Umbilical cord (tissue), 2 donors: ENCODE results near the gene CDX1. TPM values are rescaled to one million over a fixed set of nuclear protein-coding genes. Genes with fewer than 3 reads are reported as not detected.
A peak's percentile ranks its signal among the peaks of the same experiment; 100 is the strongest.

Source experiments
- DNase-seq: peaks from one replicate; pipeline ENCODE4 v3.0.0-alpha.2; 2015; ENCODE audit warnings: low spot score
- total RNA-seq: library from RNA; depleted of rRNA; stranded (reverse); fragments of >200 nt; gene quantifications from one replicate; pipeline ENCODE4 v1.2.3, GENCODE V29; 2014; ENCODE audit warnings: low replicate concordance; ENCODE audit not compliant: insufficient read depth

The CDX1 gene
- total RNA-seq, 1 donor from 2014 or later, result 2.4 TPM

DNA sequence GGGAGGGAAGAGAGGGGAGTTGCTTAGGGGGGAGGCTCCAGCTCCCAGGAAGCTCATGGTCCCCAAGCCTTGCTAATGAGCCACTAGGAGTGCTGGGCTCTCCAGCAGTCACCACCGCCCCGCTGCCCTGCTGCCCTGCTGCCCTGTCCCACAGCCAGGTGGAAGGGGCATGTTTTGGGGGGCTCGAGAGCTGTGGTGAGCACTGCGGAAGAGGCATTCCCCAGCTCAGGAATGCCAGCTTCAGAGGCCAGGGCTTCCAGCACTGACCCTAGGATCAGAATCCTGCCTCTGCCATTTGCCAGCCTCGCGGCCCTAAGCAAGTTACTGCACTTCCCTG, 40.2 kb downstream of the CDX1 start:
- no peak for DNase-seq

- peak; percentile 34 for DNase-seq
Measured at GRCh38 chr5:150208187-150209098, 41.9 kb downstream of the CDX1 start.

- DNase-seq, result peak; percentile 63
Measured at GRCh38 chr5:150209099-150209635, 42.6 kb downstream of the CDX1 start.

GRCh38 chr5:150210644-150211043, 44.1 kb downstream of the CDX1 start:
- DNase-seq, result no peak

- no peak for DNase-seq
Measured at GRCh38 chr5:150211156-150212030, 44.8 kb downstream of the CDX1 start.

- peak; percentile 89 for DNase-seq
Measured at GRCh38 chr5:150213530-150213929, 47.0 kb downstream of the CDX1 start.

DNA sequence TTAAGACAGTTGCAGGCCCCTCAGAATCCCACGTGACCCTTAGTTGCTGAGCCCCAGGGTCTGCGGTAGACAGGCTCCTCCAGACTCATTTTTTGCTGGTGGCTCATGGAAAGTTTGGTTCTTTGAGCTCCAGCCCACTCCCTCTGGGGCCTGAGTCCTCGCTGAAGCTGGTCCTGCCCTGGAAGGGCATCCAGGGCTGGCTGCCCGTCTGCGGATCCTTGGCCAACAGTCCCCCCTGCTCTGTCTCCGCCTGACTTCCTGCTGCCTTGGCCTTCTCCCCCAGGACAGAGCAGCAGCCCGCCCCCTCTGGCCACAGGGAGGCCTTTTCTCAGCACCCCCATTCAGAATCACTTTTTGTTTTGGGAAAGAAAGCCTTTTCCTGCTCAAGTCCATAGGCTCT, 47.7 kb downstream of the CDX1 start:
- peak; percentile 56 for DNase-seq

DNA sequence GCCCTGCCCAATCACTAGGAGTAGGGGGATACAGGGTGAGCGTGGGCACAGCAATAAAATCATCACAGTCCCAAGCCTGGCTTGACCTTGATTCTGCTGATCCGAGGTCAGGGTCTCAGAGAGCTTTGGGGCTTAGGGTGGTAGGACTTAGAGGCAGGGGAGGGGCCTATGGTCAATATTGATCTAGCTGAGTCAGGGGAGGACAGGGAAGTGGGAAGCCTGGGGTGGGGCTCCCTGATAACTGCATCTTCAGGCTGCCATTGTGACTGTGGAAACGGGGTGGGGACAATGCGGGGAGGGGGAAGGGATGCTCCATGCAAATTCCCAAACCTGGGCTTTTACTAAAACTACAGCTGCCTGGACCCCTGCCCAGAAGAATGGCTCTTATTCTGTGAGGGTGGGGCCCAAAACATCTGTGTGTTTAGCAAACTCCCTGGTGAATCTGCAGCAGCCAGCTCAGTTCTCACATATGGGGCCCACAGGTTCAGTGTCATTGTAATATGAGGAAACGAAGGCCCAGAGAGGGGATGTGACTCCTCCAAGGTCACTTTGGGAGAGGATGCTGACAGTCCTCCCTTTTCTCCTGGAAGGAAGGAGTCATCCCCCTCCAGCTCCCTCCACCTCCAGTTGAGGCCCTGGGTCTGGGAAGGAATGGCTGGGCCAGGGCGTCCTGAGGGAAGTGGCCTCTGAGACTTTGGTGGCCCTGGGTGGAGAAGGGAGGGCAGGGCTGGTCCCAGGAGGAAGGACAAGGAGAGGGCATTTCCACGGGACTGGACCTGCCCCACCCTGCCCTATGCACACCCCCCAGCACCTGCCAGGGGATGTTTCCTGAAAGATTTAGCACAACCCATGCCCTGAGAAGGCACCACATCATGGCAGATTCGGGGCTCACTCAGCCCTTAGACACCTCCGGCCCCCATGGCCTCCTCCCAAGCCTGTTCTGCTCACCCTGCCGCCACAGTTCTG, 49.7 kb downstream of the CDX1 start:
- DNase-seq, result peak; percentile 38

DNA sequence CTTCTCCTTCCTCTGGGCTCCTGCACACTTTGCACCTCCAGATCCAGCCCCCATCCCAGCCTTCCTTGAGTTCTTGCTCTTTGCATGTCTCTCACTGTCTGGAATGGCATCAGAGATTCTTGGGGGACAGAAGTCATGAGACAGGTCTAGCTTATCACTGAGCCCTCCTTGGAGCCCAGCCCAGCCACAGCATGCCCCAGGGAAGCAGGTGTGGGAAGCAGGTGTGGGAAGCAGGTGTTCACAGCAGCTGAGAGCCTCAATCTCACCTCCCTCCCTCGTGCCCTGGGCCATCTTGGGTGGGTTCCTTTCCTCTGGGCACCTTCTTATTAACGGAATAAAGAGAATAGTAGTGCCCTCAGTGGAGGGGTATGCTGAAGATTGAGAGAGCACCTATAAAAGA, 50.5 kb downstream of the CDX1 start:
- no peak for DNase-seq

- peak; percentile 90 for DNase-seq
Measured at GRCh38 chr5:150217873-150218692, 51.5 kb downstream of the CDX1 start.

GRCh38 chr5:150218693-150219035, 52.1 kb downstream of the CDX1 start:
- DNase-seq, result no peak

- DNase-seq, result no peak
Measured at GRCh38 chr5:150219142-150219541, 52.6 kb downstream of the CDX1 start.

- no peak for DNase-seq
Measured at GRCh38 chr5:150219861-150220260, 53.3 kb downstream of the CDX1 start.

DNA sequence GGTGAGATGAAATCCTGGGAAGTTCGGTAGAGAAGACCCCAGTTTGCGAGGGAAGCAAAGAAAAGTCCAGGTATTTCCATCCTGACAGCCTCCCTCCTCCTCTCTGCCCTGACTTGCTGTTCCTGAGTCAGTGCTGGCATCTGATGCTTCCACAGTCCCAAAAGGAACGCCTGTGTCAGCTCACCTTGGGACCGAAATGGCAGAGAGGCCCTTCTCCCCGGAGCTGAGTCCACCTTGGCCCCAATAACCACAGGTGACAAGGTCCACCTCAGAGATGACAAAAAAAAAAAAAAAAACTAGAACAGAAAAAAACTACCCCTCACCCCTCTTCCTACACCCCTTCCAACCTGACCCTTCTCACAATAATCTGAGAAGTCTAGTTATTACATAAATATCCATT, 54.9 kb downstream of the CDX1 start:
- DNase-seq, result no peak

GRCh38 chr5:150222906-150223305, 56.3 kb downstream of the CDX1 start:
- no peak for DNase-seq

GRCh38 chr5:150223474-150223873, 56.9 kb downstream of the CDX1 start:
- DNase-seq, result no peak

GRCh38 chr5:150224483-150225027, 58.0 kb downstream of the CDX1 start:
- DNase-seq, result no peak

GRCh38 chr5:150227036-150227435, 60.5 kb downstream of the CDX1 start:
- no peak for DNase-seq

GRCh38 chr5:150227606-150228273, 61.2 kb downstream of the CDX1 start:
- no peak for DNase-seq

GRCh38 chr5:150229571-150229970, 63.0 kb downstream of the CDX1 start:
- DNase-seq, result no peak
